K562 (cell line): ENCODE data around the gene IL36RN. TPM values are rescaled to one million over a fixed set of nuclear protein-coding genes. Genes with fewer than 3 reads are reported as not detected.
A peak's percentile ranks its signal among the peaks of the same experiment; 100 is the strongest.

ENCODE experiments used
- BRD9 ChIP-seq: fragments of 450-650 bp; IDR thresholded peaks from 2 replicates; pipeline ENCODE4 v1.6.1; 2018; ENCODE audit warnings: low read depth; ENCODE audit not compliant: partially characterized antibody
- CXXC5 ChIP-seq: fragments of 250-450 bp; sonication (Bioruptor Pico); IDR thresholded peaks from 2 replicates; pipeline ENCODE4 v1.8.0; 2022; ENCODE audit warnings: inconsistent platforms, mild to moderate bottlenecking, moderate library complexity
- HDAC1 ChIP-seq, 2 experiments: fragments of 450-650 bp; IDR thresholded peaks; 2 replicates each; pipeline ENCODE4 v1.6.1; 2016 to 2017; ENCODE audit warnings: inconsistent platforms in 1 of 2, mild to moderate bottlenecking in 1 of 2, moderate library complexity in 1 of 2
- HNRNPLL ChIP-seq: fragments of 200-400 bp; formaldehyde crosslinking; IDR thresholded peaks from 2 replicates; pipeline ENCODE4 v1.6.1; 2017; ENCODE audit warnings: low read length, low read depth, mild to moderate bottlenecking; ENCODE audit not compliant: poor library complexity, severe bottlenecking
- MLLT1 ChIP-seq, 2 experiments: fragments of 450-650 bp; IDR thresholded peaks; 2 replicates each; pipeline ENCODE4 v1.6.1; 2016
- RNF2 ChIP-seq: sonication (generic); IDR thresholded peaks from 2 replicates; pipeline ENCODE4 v1.6.1; 2016
- SNRNP70 ChIP-seq: fragments of 200-400 bp; formaldehyde crosslinking; optimal IDR thresholded peaks from 2 replicates; pipeline ENCODE3; 2017; ENCODE audit warnings: low read depth, low read length
- SRSF7 ChIP-seq: fragments of 200-400 bp; formaldehyde crosslinking; optimal IDR thresholded peaks from 2 replicates; pipeline ENCODE3; 2017; ENCODE audit warnings: mild to moderate bottlenecking, low read depth, low read length
- ZBTB17 ChIP-seq: fragments of 450-650 bp; formaldehyde crosslinking; IDR thresholded peaks from 2 replicates; pipeline ENCODE4 v1.4.0; 2020; ENCODE audit warnings: mild to moderate bottlenecking
- ZNF586 ChIP-seq: fragments of 450-650 bp; formaldehyde crosslinking; conservative IDR thresholded peaks from 2 replicates; pipeline ENCODE4 v1.4.0; 2020; ENCODE audit warnings: mild to moderate bottlenecking, moderate library complexity
- ZNF77 ChIP-seq: fragments of 250-450 bp; sonication (Bioruptor Pico); IDR thresholded peaks from 2 replicates; pipeline ENCODE4 v1.5.0; 2020
- polyA plus RNA-seq, 8 experiments: library from polyadenylated mRNA; depleted of rRNA in 4 of 8; stranded (reverse) in 5 of 8; unstranded in 3 of 8; fragments of >200 nt; fragmentation: Nextera tagmentation in 2 of 8; fragmentation: Illumina TruSeq in 1 of 8; extraction: Ambion mirVana in 2 of 8; extraction: Trizol in 1 of 8; gene quantifications; 2 replicates each; pipeline versions ENCODE4 v1.2.1 to v1.2.3, GENCODE V29; 2011 to 2014; ENCODE audit warnings: inconsistent platforms in 1 of 8, missing spikeins in 1 of 8
- total RNA-seq, 7 experiments: library from RNA; depleted of rRNA in 6 of 7; stranded (reverse); fragments of >200 nt in 6 of 7; fragmentation: Illumina TruSeq in 2 of 7; extraction: Trizol in 2 of 7; gene quantifications; 2 replicates each; pipeline versions ENCODE4 v1.2.1 to v1.2.3, GENCODE V29; 2011 to 2021; ENCODE audit warnings: low replicate concordance in 1 of 7
- TF ChIP-seq, protein P1 (sequence below): sonication (generic); formaldehyde crosslinking; IDR thresholded peaks from 2 replicates; pipeline ENCODE4 v1.8.1; 2023; ENCODE audit warnings: mild to moderate bottlenecking, missing genetic modification reagents
- TF ChIP-seq, protein P2 (sequence below): IDR thresholded peaks from 3 replicates; pipeline ENCODE4 v1.6.1; 2011; ENCODE audit warnings: borderline replicate concordance, mild to moderate bottlenecking, moderate library complexity; ENCODE audit not compliant: insufficient read length; ENCODE audit errors: extremely low read depth
- TF ChIP-seq, protein P3 (sequence below), 2 experiments: fragments of 450-650 bp; IDR thresholded peaks; 2 replicates each; pipeline ENCODE4 v1.6.1; 2016; ENCODE audit warnings: mild to moderate bottlenecking in 2 of 2, borderline replicate concordance in 1 of 2, low read depth in 1 of 2, moderate library complexity in 1 of 2

The IL36RN gene
- total and polyA plus RNA-seq, 9 of the 15 experiments (the other 6 are each of a cell fraction or from before 2014, with no cell fraction given) = not detected

GRCh38 chr2:113034016-113034415 lies 25.0 kb upstream of the IL36RN start (continued):
- TF ChIP-seq BRD9 = no peak
- TF ChIP-seq, protein P1, sequence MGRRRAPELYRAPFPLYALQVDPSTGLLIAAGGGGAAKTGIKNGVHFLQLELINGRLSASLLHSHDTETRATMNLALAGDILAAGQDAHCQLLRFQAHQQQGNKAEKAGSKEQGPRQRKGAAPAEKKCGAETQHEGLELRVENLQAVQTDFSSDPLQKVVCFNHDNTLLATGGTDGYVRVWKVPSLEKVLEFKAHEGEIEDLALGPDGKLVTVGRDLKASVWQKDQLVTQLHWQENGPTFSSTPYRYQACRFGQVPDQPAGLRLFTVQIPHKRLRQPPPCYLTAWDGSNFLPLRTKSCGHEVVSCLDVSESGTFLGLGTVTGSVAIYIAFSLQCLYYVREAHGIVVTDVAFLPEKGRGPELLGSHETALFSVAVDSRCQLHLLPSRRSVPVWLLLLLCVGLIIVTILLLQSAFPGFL (CRISPR knock-in tag) = no peak
- TF ChIP-seq ZNF77 (CRISPR knock-in tag) = no peak
- TF ChIP-seq MLLT1 (IDR thresholded peaks at IDR 0.05) = peak; percentile 28 to 55; a peak in 1 of 4 replicates
- TF ChIP-seq, protein P2, sequence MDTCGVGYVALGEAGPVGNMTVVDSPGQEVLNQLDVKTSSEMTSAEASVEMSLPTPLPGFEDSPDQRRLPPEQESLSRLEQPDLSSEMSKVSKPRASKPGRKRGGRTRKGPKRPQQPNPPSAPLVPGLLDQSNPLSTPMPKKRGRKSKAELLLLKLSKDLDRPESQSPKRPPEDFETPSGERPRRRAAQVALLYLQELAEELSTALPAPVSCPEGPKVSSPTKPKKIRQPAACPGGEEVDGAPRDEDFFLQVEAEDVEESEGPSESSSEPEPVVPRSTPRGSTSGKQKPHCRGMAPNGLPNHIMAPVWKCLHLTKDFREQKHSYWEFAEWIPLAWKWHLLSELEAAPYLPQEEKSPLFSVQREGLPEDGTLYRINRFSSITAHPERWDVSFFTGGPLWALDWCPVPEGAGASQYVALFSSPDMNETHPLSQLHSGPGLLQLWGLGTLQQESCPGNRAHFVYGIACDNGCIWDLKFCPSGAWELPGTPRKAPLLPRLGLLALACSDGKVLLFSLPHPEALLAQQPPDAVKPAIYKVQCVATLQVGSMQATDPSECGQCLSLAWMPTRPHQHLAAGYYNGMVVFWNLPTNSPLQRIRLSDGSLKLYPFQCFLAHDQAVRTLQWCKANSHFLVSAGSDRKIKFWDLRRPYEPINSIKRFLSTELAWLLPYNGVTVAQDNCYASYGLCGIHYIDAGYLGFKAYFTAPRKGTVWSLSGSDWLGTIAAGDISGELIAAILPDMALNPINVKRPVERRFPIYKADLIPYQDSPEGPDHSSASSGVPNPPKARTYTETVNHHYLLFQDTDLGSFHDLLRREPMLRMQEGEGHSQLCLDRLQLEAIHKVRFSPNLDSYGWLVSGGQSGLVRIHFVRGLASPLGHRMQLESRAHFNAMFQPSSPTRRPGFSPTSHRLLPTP = no peak
- TF ChIP-seq ZNF586 = no peak
- TF ChIP-seq HNRNPLL = no peak
- TF ChIP-seq, protein P3, sequence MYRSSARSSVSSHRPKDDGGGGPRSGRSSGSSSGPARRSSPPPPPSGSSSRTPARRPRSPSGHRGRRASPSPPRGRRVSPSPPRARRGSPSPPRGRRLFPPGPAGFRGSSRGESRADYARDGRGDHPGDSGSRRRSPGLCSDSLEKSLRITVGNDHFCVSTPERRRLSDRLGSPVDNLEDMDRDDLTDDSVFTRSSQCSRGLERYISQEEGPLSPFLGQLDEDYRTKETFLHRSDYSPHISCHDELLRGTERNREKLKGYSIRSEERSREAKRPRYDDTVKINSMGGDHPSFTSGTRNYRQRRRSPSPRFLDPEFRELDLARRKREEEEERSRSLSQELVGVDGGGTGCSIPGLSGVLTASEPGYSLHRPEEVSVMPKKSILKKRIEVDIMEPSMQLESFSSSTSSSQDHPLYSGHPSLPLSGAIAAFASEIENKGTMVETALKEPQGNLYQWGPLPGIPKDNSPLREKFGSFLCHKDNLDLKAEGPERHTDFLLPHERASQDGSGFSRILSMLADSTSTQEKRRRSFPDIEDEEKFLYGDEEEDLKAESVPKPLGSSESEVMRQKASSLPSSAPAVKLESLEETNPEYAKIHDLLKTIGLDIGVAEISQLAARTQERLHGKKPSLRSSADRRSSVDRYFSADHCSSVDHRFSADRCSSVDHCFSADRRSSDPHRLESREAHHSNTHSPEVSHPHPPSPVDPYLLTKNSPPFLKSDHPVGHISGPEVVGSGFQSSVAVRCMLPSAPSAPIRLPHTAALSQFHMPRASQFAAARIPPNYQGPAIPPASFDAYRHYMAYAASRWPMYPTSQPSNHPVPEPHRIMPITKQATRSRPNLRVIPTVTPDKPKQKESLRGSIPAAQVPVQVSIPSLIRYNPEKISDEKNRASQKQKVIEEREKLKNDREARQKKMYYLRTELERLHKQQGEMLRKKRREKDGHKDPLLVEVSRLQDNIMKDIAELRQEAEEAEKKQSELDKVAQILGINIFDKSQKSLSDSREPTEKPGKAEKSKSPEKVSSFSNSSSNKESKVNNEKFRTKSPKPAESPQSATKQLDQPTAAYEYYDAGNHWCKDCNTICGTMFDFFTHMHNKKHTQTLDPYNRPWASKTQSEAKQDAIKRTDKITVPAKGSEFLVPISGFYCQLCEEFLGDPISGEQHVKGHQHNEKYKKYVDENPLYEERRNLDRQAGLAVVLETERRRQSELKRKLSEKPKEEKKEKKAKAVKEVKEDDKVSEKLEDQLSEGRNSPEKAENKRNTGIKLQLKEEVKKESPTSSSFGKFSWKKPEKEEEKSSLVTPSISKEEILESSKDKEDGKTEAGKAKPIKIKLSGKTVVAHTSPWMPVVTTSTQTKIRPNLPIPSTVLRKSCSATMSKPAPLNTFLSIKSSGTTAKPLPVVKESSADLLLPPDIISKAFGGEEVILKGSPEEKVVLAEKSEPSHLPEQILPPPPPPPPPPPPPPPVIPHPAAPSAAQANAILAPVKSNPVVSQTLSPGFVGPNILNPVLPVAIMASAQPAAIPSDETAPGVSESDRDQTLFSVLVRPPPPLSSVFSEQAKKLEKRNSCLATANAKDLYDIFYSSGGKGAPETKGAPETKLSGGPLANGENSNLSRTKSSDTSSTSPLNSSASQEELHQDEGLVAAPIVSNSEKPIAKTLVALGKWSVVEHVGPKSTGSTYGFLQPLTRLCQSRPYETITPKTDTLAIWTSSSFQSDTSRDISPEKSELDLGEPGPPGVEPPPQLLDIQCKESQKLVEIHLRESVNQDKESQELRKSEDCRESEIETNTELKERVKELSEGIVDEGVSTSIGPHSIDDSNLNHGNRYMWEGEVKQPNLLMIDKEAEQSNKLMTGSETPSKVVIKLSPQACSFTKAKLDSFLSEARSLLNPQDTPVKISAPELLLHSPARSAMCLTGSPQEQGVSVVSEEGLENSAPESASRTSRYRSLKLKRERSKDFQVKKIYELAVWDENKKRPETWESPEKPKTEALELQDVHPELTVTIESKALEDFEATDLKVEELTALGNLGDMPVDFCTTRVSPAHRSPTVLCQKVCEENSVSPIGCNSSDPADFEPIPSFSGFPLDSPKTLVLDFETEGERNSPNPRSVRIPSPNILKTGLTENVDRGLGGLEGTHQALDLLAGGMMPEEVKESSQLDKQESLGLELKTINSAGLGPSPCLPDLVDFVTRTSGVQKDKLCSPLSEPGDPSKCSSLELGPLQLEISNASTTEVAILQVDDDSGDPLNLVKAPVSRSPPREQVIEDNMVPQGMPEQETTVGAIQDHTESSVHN (IDR thresholded peaks at IDR 0.05; ENCODE audit: borderline replicate concordance in 1 of 2, low read depth in 1 of 2) = no peak
- TF ChIP-seq RNF2 = no peak
- 0 out of 2 replicates have a peak, but pooled peaks have one; percentile 26 for TF ChIP-seq CXXC5 (CRISPR knock-in tag)
- no peak for TF ChIP-seq SNRNP70
- TF ChIP-seq ZBTB17 = no peak
- TF ChIP-seq HDAC1 (IDR thresholded peaks at IDR 0.05) = peak in 1 of 2 experiments; percentile 76; a peak in 2 of 4 replicates
- TF ChIP-seq SRSF7 = no peak
